Upper lobe of right lung (tissue), 1 donor: ENCODE measurements around the gene GRIK3. TPM values are rescaled to one million over a fixed set of nuclear protein-coding genes. Genes with fewer than 3 reads are reported as not detected.

Source experiments
- ATAC-seq: fragments of 200-7000 bp; cut with Tn5 transposase; one replicate; pipeline ENCODE4 v1.9.1; 2020; ENCODE audit warnings: mild to moderate bottlenecking, moderate library complexity
- DNase-seq: peaks from one replicate; pipeline ENCODE4 v3.0.0-alpha.2; 2020
- H3K27ac ChIP-seq: fragments of 200-600 bp; one replicate; pipeline ENCODE4 v1.8.0; 2022
- H3K27me3 ChIP-seq: fragments of 200-600 bp; one replicate; pipeline ENCODE4 v1.8.0; 2022; ENCODE audit warnings: mild to moderate bottlenecking
- H3K36me3 ChIP-seq: fragments of 200-600 bp; one replicate; pipeline ENCODE4 v1.8.0; 2022
- H3K4me1 ChIP-seq: fragments of 200-600 bp; one replicate; pipeline ENCODE4 v1.8.0; 2022
- H3K4me3 ChIP-seq: fragments of 200-600 bp; one replicate; pipeline ENCODE4 v1.8.0; 2022; ENCODE audit warnings: mild to moderate bottlenecking
- H3K9me3 ChIP-seq: fragments of 200-600 bp; one replicate; pipeline ENCODE4 v1.8.0; 2022
- CTCF ChIP-seq: fragments of 200-600 bp; IDR thresholded peaks from one replicate; pipeline ENCODE4 v1.8.0; 2022; ENCODE audit warnings: antibody characterized with exemption
- intact Hi-C: fragments of 100-400 bp; cut with DNase I; formaldehyde crosslinking; loops from one replicate; pipeline ENCODE4 v1.11.0; 2022
- total RNA-seq: library from RNA; stranded (reverse); fragmentation: NEBNext Ultra II Directional; extraction: Animal tissue kit (Norgen Biotek cat#: 25700); gene quantifications from one replicate; pipeline ENCODE4 v1.2.1, GENCODE V29; 2021
- donor health status: DM: no; HTN: yes; CAD: no; lungs with severe emphysema.

Gene GRIK3
- total RNA-seq, 1 donor from 2014 or later, result not detected

- Histone ChIP-seq H3K9me3 (no peaks in the 10 kb centered on the region), H3K4me1 (no peaks in the 10 kb centered on the region), H3K36me3 (no peaks in the 10 kb centered on the region), H3K27me3 (no peaks in the 10 kb centered on the region), H3K4me3 (no peak overlapping the region), H3K27ac (no peak overlapping the region)
- intact Hi-C loops, result no loop called here
- ATAC-seq (no peak), DNase-seq (no peak)
- TF ChIP-seq CTCF, result no peak
These were observed 24.3 kb downstream of the GRIK3 start for GRCh38 chr1:37010011-37010410.

GRCh38 chr1:37009521-37009920, 24.8 kb downstream of the GRIK3 start:
- intact Hi-C loops, result no loop called here
- ATAC-seq (no peak), DNase-seq (no peak)

GRCh38 chr1:37006132-37006868, 28.0 kb downstream of the GRIK3 start:
- Histone ChIP-seq H3K27me3 (peaks cover 5% of the 10 kb centered on the region), H3K9me3 (no peaks in the 10 kb centered on the region), H3K27ac (no peak overlapping the region), H3K4me3 (no peak overlapping the region), H3K4me1 (no peaks in the 10 kb centered on the region), H3K36me3 (no peaks in the 10 kb centered on the region)
- TF ChIP-seq CTCF, result no peak
- DNase-seq (no peak), ATAC-seq (no peak)
- intact Hi-C loops, result no loop called here

More at GRCh38 chr1:37009521-37009920, 24.8 kb downstream of the GRIK3 start:
- Histone ChIP-seq H3K4me1 (no peaks in the 10 kb centered on the region), H3K9me3 (no peaks in the 10 kb centered on the region), H3K27ac (no peak overlapping the region), H3K4me3 (no peak overlapping the region), H3K36me3 (no peaks in the 10 kb centered on the region), H3K27me3 (no peaks in the 10 kb centered on the region)
- TF ChIP-seq CTCF, result no peak

GRCh38 chr1:37002898-37003297, 31.4 kb downstream of the GRIK3 start:
- H3K4me1 ChIP-seq, result no peaks in the 10 kb centered on the region

GRCh38 chr1:37001703-37002102, 32.6 kb downstream of the GRIK3 start:
- ATAC-seq (no peak), DNase-seq (no peak)
- Histone ChIP-seq H3K4me3 (no peak overlapping the region), H3K27ac (no peak overlapping the region), H3K36me3 (no peaks in the 10 kb centered on the region), H3K9me3 (no peaks in the 10 kb centered on the region), H3K4me1 (no peaks in the 10 kb centered on the region), H3K27me3 (peaks cover 12% of the 10 kb centered on the region)
- intact Hi-C loops, result no loop called here
- TF ChIP-seq CTCF, result no peak

More at GRCh38 chr1:37002898-37003297, 31.4 kb downstream of the GRIK3 start:
- H3K4me3 ChIP-seq, result no peak overlapping the region
- H3K9me3 ChIP-seq, result no peaks in the 10 kb centered on the region
- intact Hi-C loops, result no loop called here
- TF ChIP-seq CTCF, result no peak
- no peak for DNase-seq
- H3K27ac ChIP-seq, result no peak overlapping the region
- H3K27me3 ChIP-seq, result peaks cover 12% of the 10 kb centered on the region
- H3K36me3 ChIP-seq, result no peaks in the 10 kb centered on the region
- ATAC-seq, result no peak
